ENCODE measurements around the gene RNF223. TPM values are rescaled to one million over a fixed set of nuclear protein-coding genes. Genes with fewer than 3 reads are reported as not detected.
A peak's percentile ranks its signal among the peaks of the same experiment; 100 is the strongest.

RNF223 gene
- total and polyA plus RNA-seq, 2 of the 13 experiments (the other 11 are each of a cell fraction or from before 2014, with no cell fraction given), result 0.03 TPM; not detected in 1

- no peaks in the 10 kb centered on the region for H3K79me2 ChIP-seq (ENCODE audit: insufficient read depth, low read length)
- no peak overlapping the region for H2AFZ ChIP-seq (ENCODE audit: low read length)
- no peaks in the 10 kb centered on the region for H3K36me3 ChIP-seq (replicated peaks in 1 of 2; ENCODE audit: control insufficient read depth in 1 of 2, insufficient read depth in 2 of 2, low read length in 2 of 2)
- H4K20me1 ChIP-seq (ENCODE audit: insufficient read depth, low read length), result no peaks in the 10 kb centered on the region
- ATAC-seq (no peak), DNase-seq (ENCODE audit: low spot score) (no peak), FAIRE-seq (no peak)
- TF ChIP-seq ZNF34 (CRISPR knock-in tag; IDR thresholded peaks at IDR 0.05; ENCODE audit: borderline replicate concordance) (no peak), KLF12 (CRISPR knock-in tag; IDR thresholded peaks at IDR 0.05; ENCODE audit: borderline replicate concordance) (no peak), AKAP8 (CRISPR knock-in tag; IDR thresholded peaks at IDR 0.05) (no peak), TMF1 (CRISPR knock-in tag; IDR thresholded peaks at IDR 0.05; ENCODE audit: low read depth) (no peak), SIN3A (IDR thresholded peaks at IDR 0.05; ENCODE audit: borderline replicate concordance, low read depth, low read length) (no peak), HDAC1 (CRISPR knock-in tag; IDR thresholded peaks at IDR 0.05) (no peak), POLR2AphosphoS5 (IDR thresholded peaks at IDR 0.05; ENCODE audit: low read depth, low read length) (no peak), ZBTB43 (CRISPR knock-in tag; conservative IDR thresholded peaks at IDR 0.05) (no peak), RORA (CRISPR knock-in tag; IDR thresholded peaks at IDR 0.05) (no peak), ZNF589 (CRISPR knock-in tag; conservative IDR thresholded peaks at IDR 0.05) (no peak), SYNCRIP (IDR thresholded peaks at IDR 0.05; ENCODE audit: insufficient read depth, low read depth, low read length) (no peak), ZNF652 (CRISPR knock-in tag; IDR thresholded peaks at IDR 0.05; ENCODE audit: borderline replicate concordance, low read depth) (no peak), HIVEP1 (CRISPR knock-in tag; IDR thresholded peaks at IDR 0.05) (no peak), JUN (CRISPR knock-in tag; IDR thresholded peaks at IDR 0.05) (no peak), ZNF253 (CRISPR knock-in tag; IDR thresholded peaks at IDR 0.05; ENCODE audit: borderline replicate concordance) (no peak), FOXK1 (CRISPR knock-in tag; IDR thresholded peaks at IDR 0.05; ENCODE audit: borderline replicate concordance, low read depth) (no peak)
- TF ChIP-seq, protein P1, sequence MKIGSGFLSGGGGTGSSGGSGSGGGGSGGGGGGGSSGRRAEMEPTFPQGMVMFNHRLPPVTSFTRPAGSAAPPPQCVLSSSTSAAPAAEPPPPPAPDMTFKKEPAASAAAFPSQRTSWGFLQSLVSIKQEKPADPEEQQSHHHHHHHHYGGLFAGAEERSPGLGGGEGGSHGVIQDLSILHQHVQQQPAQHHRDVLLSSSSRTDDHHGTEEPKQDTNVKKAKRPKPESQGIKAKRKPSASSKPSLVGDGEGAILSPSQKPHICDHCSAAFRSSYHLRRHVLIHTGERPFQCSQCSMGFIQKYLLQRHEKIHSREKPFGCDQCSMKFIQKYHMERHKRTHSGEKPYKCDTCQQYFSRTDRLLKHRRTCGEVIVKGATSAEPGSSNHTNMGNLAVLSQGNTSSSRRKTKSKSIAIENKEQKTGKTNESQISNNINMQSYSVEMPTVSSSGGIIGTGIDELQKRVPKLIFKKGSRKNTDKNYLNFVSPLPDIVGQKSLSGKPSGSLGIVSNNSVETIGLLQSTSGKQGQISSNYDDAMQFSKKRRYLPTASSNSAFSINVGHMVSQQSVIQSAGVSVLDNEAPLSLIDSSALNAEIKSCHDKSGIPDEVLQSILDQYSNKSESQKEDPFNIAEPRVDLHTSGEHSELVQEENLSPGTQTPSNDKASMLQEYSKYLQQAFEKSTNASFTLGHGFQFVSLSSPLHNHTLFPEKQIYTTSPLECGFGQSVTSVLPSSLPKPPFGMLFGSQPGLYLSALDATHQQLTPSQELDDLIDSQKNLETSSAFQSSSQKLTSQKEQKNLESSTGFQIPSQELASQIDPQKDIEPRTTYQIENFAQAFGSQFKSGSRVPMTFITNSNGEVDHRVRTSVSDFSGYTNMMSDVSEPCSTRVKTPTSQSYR (CRISPR knock-in tag; IDR thresholded peaks at IDR 0.05; ENCODE audit: borderline replicate concordance), result no peak
- H3K4me1 ChIP-seq (ENCODE audit: insufficient read depth, low read length), result peaks cover 67% of the 10 kb centered on the region
- no TSS peak for BruUV-seq (replicated peaks)
- CTCF ChIA-PET (ENCODE audit: low intra/inter-chr PET ratio, low total read pairs), result interaction anchor here (0.8 to 1.4 kb wide), 4 partner anchors 109 to 170 kb away, joined by 3 to 8 read pairs (median 4); no protein-coding TSS in a partner anchor
- no peaks in the 10 kb centered on the region for H3K9me3 ChIP-seq (ENCODE audit: low read length)
- POLR2A ChIA-PET, result interaction anchor here (1.2 to 4.2 kb wide), 5 partner anchors 46 to 169 kb away, joined by 3 to 93 read pairs (median 7); no protein-coding TSS in a partner anchor
- peaks cover 7 to 37% of the 10 kb centered on the region in 2 experiments; a peak in 4 of 5 replicates for H3K27me3 ChIP-seq (ENCODE audit: control insufficient read depth in 1 of 2, insufficient read depth in 2 of 2, low read length in 2 of 2)
- H3K27ac ChIP-seq (ENCODE audit: extremely low read length, insufficient read depth, low read length), result no peak overlapping the region
- H3K4me2 ChIP-seq (ENCODE audit: low read depth, low read length), result peak overlapping the region; percentile 91
- in situ Hi-C loops (cut with HindIII; ENCODE audit: extremely low pct_ligation_motif_present, low pct_unique_long_range_greater_than_20kb), result no loop called here
- H3K9ac ChIP-seq (ENCODE audit: insufficient read depth, low read depth, low read length), result no peak overlapping the region
- WGBS (ENCODE audit: low lambda C conversion rate), result 17% methylated on average over 2 of the region's 15 CpGs
- intact Hi-C loops (cut with micrococcal nuclease; ENCODE audit: unreplicated experiment), result loop anchor here (5.0 kb wide), 3 partner anchors 111 to 171 kb away; partner anchors contain the start of genes B3GALT6 and SDF4
- peak overlapping the region in 1 of 3 experiments; percentile 72; a peak in 1 of 6 replicates for H3K4me3 ChIP-seq (replicated peaks in 1 of 3; ENCODE audit: insufficient read depth in 1 of 3, low read depth in 2 of 3, low read length in 3 of 3)
Measured at GRCh38 chr1:1121611-1122077, 47.5 kb upstream of the RNF223 start.

Data from HepG2 (cell line).